H9 (cell line): ENCODE measurements around the gene PRICKLE3. TPM values are rescaled to one million over a fixed set of nuclear protein-coding genes. Genes with fewer than 3 reads are reported as not detected.

ENCODE experiments used
- DNase-seq: peaks from one replicate; pipeline ENCODE4 v3.0.0-alpha.2; 2017
- H2AFZ ChIP-seq: one replicate; pipeline ENCODE4 v1.6.1; 2013; ENCODE audit warnings: mild to moderate bottlenecking, low read length, control low read depth, moderate library complexity
- H2AK5ac ChIP-seq: 2 replicates; pipeline ENCODE4 v1.6.1; 2013; ENCODE audit warnings: low read length, control low read depth, mixed read lengths; ENCODE audit not compliant: insufficient read length
- H2BK120ac ChIP-seq: one replicate; pipeline ENCODE4 v1.6.1; 2013; ENCODE audit warnings: low read depth, mild to moderate bottlenecking, low read length, control low read depth, inconsistent platforms; ENCODE audit not compliant: poor library complexity, severe bottlenecking
- H2BK12ac ChIP-seq: 2 replicates; pipeline ENCODE4 v1.6.1; 2013; ENCODE audit warnings: low read length, control low read depth, mixed read lengths, low read depth; ENCODE audit not compliant: insufficient read length
- H2BK15ac ChIP-seq: 2 replicates; pipeline ENCODE4 v1.6.1; 2013; ENCODE audit warnings: low read depth, low read length, control low read depth
- H2BK20ac ChIP-seq: one replicate; pipeline ENCODE4 v1.6.1; 2013; ENCODE audit warnings: low read depth, mild to moderate bottlenecking, low read length, control low read depth, inconsistent platforms; ENCODE audit not compliant: poor library complexity, severe bottlenecking
- H2BK5ac ChIP-seq: 2 replicates; pipeline ENCODE4 v1.6.1; 2013; ENCODE audit warnings: low read length, control low read depth, mixed read lengths; ENCODE audit not compliant: insufficient read length
- H3K14ac ChIP-seq: 2 replicates; pipeline ENCODE4 v1.6.1; 2013; ENCODE audit warnings: low read length, control low read depth; ENCODE audit not compliant: insufficient read depth
- H3K18ac ChIP-seq: 2 replicates; pipeline ENCODE4 v1.6.1; 2013; ENCODE audit warnings: low read depth, mild to moderate bottlenecking, mixed read lengths, low read length, control low read depth; ENCODE audit not compliant: insufficient read length
- H3K23ac ChIP-seq: 2 replicates; pipeline ENCODE4 v1.6.1; 2013; ENCODE audit warnings: low read length, control low read depth, mixed read lengths, low read depth; ENCODE audit not compliant: insufficient read length
- H3K23me2 ChIP-seq: 2 replicates; pipeline ENCODE4 v1.6.1; 2013; ENCODE audit warnings: low read depth, mild to moderate bottlenecking, mixed read lengths, low read length, control low read depth; ENCODE audit not compliant: insufficient read length, poor library complexity, severe bottlenecking
- H3K27ac ChIP-seq: 2 replicates; pipeline ENCODE4 v1.5.1; 2013; ENCODE audit warnings: low read length, control low read depth, mixed read lengths, low read depth; ENCODE audit not compliant: insufficient read length
- H3K27me3 ChIP-seq: 2 replicates; pipeline ENCODE4 v1.6.1; 2013; ENCODE audit warnings: low read length, control low read depth, inconsistent platforms; ENCODE audit not compliant: insufficient read depth
- H3K4ac ChIP-seq: 2 replicates; pipeline ENCODE4 v1.6.1; 2013; ENCODE audit warnings: low read depth, mild to moderate bottlenecking, control low read depth, inconsistent platforms, low read length, moderate library complexity
- H3K4me1 ChIP-seq: 2 replicates; pipeline ENCODE4 v1.6.1; 2013; ENCODE audit warnings: low read length, control low read depth, inconsistent platforms; ENCODE audit not compliant: insufficient read depth
- H3K4me2 ChIP-seq: 2 replicates; pipeline ENCODE4 v1.6.1; 2013; ENCODE audit warnings: low read length, control low read depth, mixed read lengths; ENCODE audit not compliant: insufficient read length, insufficient read depth
- H3K56ac ChIP-seq: 2 replicates; pipeline ENCODE4 v1.6.1; 2013; ENCODE audit warnings: low read depth, mild to moderate bottlenecking, mixed read lengths, low read length, control low read depth; ENCODE audit not compliant: insufficient read length
- H3K79me1 ChIP-seq: 2 replicates; pipeline ENCODE4 v1.6.1; 2013; ENCODE audit warnings: low read depth, mild to moderate bottlenecking, moderate library complexity, low read length, control low read depth, inconsistent platforms; ENCODE audit not compliant: insufficient read depth, poor library complexity, severe bottlenecking
- H3K79me2 ChIP-seq: 2 replicates; pipeline ENCODE4 v1.6.1; 2013; ENCODE audit warnings: low read length, control low read depth, inconsistent platforms; ENCODE audit not compliant: insufficient read depth
- H3K9ac ChIP-seq: 2 replicates; pipeline ENCODE4 v1.6.1; 2013; ENCODE audit warnings: low read length, control low read depth, mixed read lengths; ENCODE audit not compliant: insufficient read length; ENCODE audit errors: extremely low read depth
- H3K9me3 ChIP-seq: one replicate; pipeline ENCODE4 v1.6.1; 2013; ENCODE audit warnings: low read depth, low read length, inconsistent platforms; ENCODE audit not compliant: control insufficient read depth
- H3T11ph ChIP-seq: one replicate; pipeline ENCODE4 v1.6.1; 2013; ENCODE audit warnings: mild to moderate bottlenecking, low read length, control low read depth, inconsistent platforms
- H4K20me1 ChIP-seq: one replicate; pipeline ENCODE4 v1.6.1; 2013; ENCODE audit not compliant: control insufficient read depth, insufficient read length, insufficient read depth
- H4K5ac ChIP-seq: 2 replicates; pipeline ENCODE4 v1.6.1; 2013; ENCODE audit warnings: low read depth, mild to moderate bottlenecking, mixed read lengths, low read length, control low read depth; ENCODE audit not compliant: insufficient read length
- H4K8ac ChIP-seq: replicated peaks from 2 replicates; pipeline ENCODE4 v1.6.1; 2013; ENCODE audit warnings: low read length, control low read depth, mixed read lengths, low read depth; ENCODE audit not compliant: insufficient read length
- H4K91ac ChIP-seq: 2 replicates; pipeline ENCODE4 v1.6.1; 2013; ENCODE audit warnings: low read depth, mild to moderate bottlenecking, moderate library complexity, mixed read lengths, low read length, control low read depth; ENCODE audit not compliant: insufficient read length
- H3K27ac Mint-ChIP-seq, 3 experiments: 2 replicates in 2 of 3; 3 replicates in 1 of 3; pipeline ENCODE4 v1.8.0; 2020 to 2021; ENCODE audit warnings: mixed read lengths in 3 of 3, mild to moderate bottlenecking in 1 of 3, moderate library complexity in 1 of 3
- H3K27me3 Mint-ChIP-seq: 2 replicates; pipeline ENCODE4 v1.8.0; 2021; ENCODE audit warnings: low read depth, mild to moderate bottlenecking, moderate library complexity, mixed read lengths
- H3K36me3 Mint-ChIP-seq, 3 experiments: 2 replicates in 2 of 3; 3 replicates in 1 of 3; pipeline ENCODE4 v1.8.0; 2020 to 2021; ENCODE audit warnings: low read depth in 3 of 3, mixed read lengths in 3 of 3; ENCODE audit not compliant: insufficient read depth in 1 of 3
- H3K4me1 Mint-ChIP-seq, 2 experiments: 2 replicates each; pipeline ENCODE4 v1.8.0; 2020; ENCODE audit warnings: mixed read lengths in 2 of 2
- H3K4me3 Mint-ChIP-seq, 2 experiments: 2 replicates in 1 of 2; 3 replicates in 1 of 2; pipeline ENCODE4 v1.8.0; 2020 to 2021; ENCODE audit warnings: mild to moderate bottlenecking in 2 of 2, mixed read lengths in 2 of 2, moderate library complexity in 1 of 2
- H3K9me3 Mint-ChIP-seq, 2 experiments: 2 replicates in 1 of 2; 3 replicates in 1 of 2; pipeline ENCODE4 v1.8.0; 2020; ENCODE audit warnings: mild to moderate bottlenecking in 2 of 2, mixed read lengths in 2 of 2, moderate library complexity in 1 of 2
- WGBS: extraction: QIAGEN DNeasy Blood & Tissue Kit; methylation state at CpG from one replicate; pipeline ENCODE4 v1.1.7; 2013; ENCODE audit warnings: missing lambda C conversion rate, low lambda C conversion rate, mixed read lengths; ENCODE audit not compliant: insufficient read length; ENCODE audit errors: extremely low coverage; 5-methylcytosine and 5-hydroxymethylcytosine counted together
- total RNA-seq: library from RNA; stranded (reverse); gene quantifications from 2 replicates; pipeline ENCODE4 v1.2.1, GENCODE V29; 2021
- TF ChIP-seq, protein P1 (sequence below): fragments of 200-600 bp; sonication (generic); conservative IDR thresholded peaks from 3 replicates; pipeline ENCODE4 v1.8.0; 2021; ENCODE audit warnings: antibody characterized with exemption, mild to moderate bottlenecking

The PRICKLE3 gene
- total RNA-seq, 1 experiment from 2014 or later = 9.7 TPM

DNA sequence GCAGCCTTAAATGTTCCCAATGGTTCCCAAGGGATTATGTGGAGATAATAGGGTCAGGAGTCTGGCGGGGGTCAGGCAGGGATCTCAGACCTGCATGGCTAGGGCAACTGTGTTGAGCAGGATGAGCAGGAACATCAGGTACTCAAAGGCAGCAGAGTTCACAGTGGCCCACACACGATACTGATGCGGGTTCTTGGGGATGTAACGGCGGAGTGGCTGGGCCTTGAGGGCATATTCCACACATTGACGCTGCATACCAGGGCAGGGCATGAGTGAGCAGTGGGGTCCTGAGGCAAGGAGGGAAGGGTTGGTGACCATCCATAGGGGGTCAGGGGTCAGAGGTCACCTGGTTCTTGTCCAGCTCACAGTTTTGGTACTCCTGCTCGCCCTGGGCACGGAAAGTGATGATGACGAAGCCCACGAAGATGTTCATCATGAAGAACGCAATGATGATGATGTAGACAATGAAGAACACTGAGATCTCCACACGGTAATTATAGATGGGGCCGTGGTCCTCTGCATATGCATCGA lies 28.9 kb upstream of the PRICKLE3 start:
- H2BK20ac ChIP-seq = no peak overlapping the region
- DNase-seq = no peak
- peaks cover 20% of the 10 kb centered on the region for H3K27me3 Mint-ChIP-seq
- no peak overlapping the region for H4K91ac ChIP-seq
- peaks cover 46% of the 10 kb centered on the region for H3K9me3 ChIP-seq
- H3K4me2 ChIP-seq = no peak overlapping the region
- no peaks in the 10 kb centered on the region for H3K79me2 ChIP-seq
- H3K4me1 ChIP-seq = no peaks in the 10 kb centered on the region
- no peak overlapping the region for H3K14ac ChIP-seq
- no peak overlapping the region for H3K23ac ChIP-seq
- H4K20me1 ChIP-seq = no peaks in the 10 kb centered on the region
- no CpG with 5 or more reads among the region's 14 CpGs for WGBS
- H3K27me3 ChIP-seq = no peaks in the 10 kb centered on the region
- H3K9me3 Mint-ChIP-seq = peaks cover 90 to 93% of the 10 kb centered on the region in 2 experiments
- H3K18ac ChIP-seq = no peak overlapping the region
- peaks cover 0 to 15% (median 11%) of the 10 kb centered on the region in 3 experiments; a peak in 4 of 7 replicates for H3K36me3 Mint-ChIP-seq
- H2AFZ ChIP-seq = no peak overlapping the region
- no peak overlapping the region for H3K27ac Mint-ChIP-seq
- H3K9ac ChIP-seq = no peak overlapping the region
- TF ChIP-seq, protein P1, sequence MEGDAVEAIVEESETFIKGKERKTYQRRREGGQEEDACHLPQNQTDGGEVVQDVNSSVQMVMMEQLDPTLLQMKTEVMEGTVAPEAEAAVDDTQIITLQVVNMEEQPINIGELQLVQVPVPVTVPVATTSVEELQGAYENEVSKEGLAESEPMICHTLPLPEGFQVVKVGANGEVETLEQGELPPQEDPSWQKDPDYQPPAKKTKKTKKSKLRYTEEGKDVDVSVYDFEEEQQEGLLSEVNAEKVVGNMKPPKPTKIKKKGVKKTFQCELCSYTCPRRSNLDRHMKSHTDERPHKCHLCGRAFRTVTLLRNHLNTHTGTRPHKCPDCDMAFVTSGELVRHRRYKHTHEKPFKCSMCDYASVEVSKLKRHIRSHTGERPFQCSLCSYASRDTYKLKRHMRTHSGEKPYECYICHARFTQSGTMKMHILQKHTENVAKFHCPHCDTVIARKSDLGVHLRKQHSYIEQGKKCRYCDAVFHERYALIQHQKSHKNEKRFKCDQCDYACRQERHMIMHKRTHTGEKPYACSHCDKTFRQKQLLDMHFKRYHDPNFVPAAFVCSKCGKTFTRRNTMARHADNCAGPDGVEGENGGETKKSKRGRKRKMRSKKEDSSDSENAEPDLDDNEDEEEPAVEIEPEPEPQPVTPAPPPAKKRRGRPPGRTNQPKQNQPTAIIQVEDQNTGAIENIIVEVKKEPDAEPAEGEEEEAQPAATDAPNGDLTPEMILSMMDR = no peak
- H3K23me2 ChIP-seq = no peaks in the 10 kb centered on the region
- H2BK15ac ChIP-seq = no peak overlapping the region
- no peak overlapping the region for H3K4me3 Mint-ChIP-seq
- H4K8ac ChIP-seq = no peak overlapping the region
- no peak overlapping the region for H3T11ph ChIP-seq
- H3K79me1 ChIP-seq = no peaks in the 10 kb centered on the region
- no peak overlapping the region for H3K27ac ChIP-seq
- no peaks in the 10 kb centered on the region for H3K4me1 Mint-ChIP-seq
- no peak overlapping the region for H3K56ac ChIP-seq
- no peak overlapping the region for H2BK120ac ChIP-seq
- H2AK5ac ChIP-seq = no peak overlapping the region
- H4K5ac ChIP-seq = no peak overlapping the region
- H2BK5ac ChIP-seq = no peak overlapping the region
- no peak overlapping the region for H3K4ac ChIP-seq
- H2BK12ac ChIP-seq = no peak overlapping the region
